Keratinocyte (primary cell): ENCODE data around the gene OR52I2. TPM values are rescaled to one million over a fixed set of nuclear protein-coding genes. Genes with fewer than 3 reads are reported as not detected.
A peak's percentile ranks its signal among the peaks of the same experiment; 100 is the strongest.

Experiments used
- DNase-seq: peaks from one replicate; pipeline ENCODE4 v3.0.0-alpha.2; 2011; ENCODE audit warnings: low read depth, missing footprints, low spot score
- FAIRE-seq: peaks from 2 replicates; lab custom pipeline; 2011; peaks lifted over from hg19 to GRCh38; lab: Jason Lieb, UNC
- H2AFZ ChIP-seq: 2 replicates; pipeline ENCODE4 v1.6.0; 2012; ENCODE audit warnings: low read length, control low read depth, inconsistent platforms; ENCODE audit not compliant: control insufficient read depth
- H3K27ac ChIP-seq: 2 replicates; pipeline ENCODE4 v1.5.1; 2011; ENCODE audit warnings: low read length; ENCODE audit not compliant: control insufficient read depth, insufficient read depth
- H3K27me3 ChIP-seq: 3 replicates; pipeline ENCODE4 v1.6.0; 2011; ENCODE audit warnings: low read length; ENCODE audit not compliant: control insufficient read depth, insufficient read depth; ENCODE audit errors: extremely low read depth
- H3K36me3 ChIP-seq, 2 experiments: 2 replicates in 1 of 2; 3 replicates in 1 of 2; pipeline ENCODE4 v1.5.1; 2011; ENCODE audit warnings: low read length in 2 of 2, mild to moderate bottlenecking in 1 of 2; ENCODE audit not compliant: control insufficient read depth in 2 of 2, insufficient read depth in 2 of 2; ENCODE audit errors: extremely low read depth in 1 of 2
- H3K4me1 ChIP-seq: 3 replicates; pipeline ENCODE4 v1.5.1; 2011; ENCODE audit warnings: low read length; ENCODE audit not compliant: control insufficient read depth, insufficient read depth; ENCODE audit errors: extremely low read depth
- H3K4me2 ChIP-seq: 3 replicates; pipeline ENCODE4 v1.6.0; 2011; ENCODE audit warnings: low read depth, low read length; ENCODE audit not compliant: control insufficient read depth, insufficient read depth; ENCODE audit errors: extremely low read depth
- H3K4me3 ChIP-seq, 3 experiments: fragments of 200-600 bp in 1 of 3; sonication (generic) in 1 of 3; 2 replicates in 2 of 3; 3 replicates in 1 of 3; pipeline ENCODE4 v1.5.1; 2011 to 2016; ENCODE audit warnings: low read length in 3 of 3, mild to moderate bottlenecking in 3 of 3, control low read depth in 2 of 3, inconsistent platforms in 1 of 3, low read depth in 1 of 3, mixed read lengths in 1 of 3, mixed run types in 1 of 3, moderate library complexity in 1 of 3; ENCODE audit not compliant: control insufficient read depth in 2 of 3, insufficient read depth in 2 of 3; ENCODE audit errors: extremely low read depth in 1 of 3
- H3K79me2 ChIP-seq: 2 replicates; pipeline ENCODE4 v1.6.0; 2012; ENCODE audit warnings: low read length; ENCODE audit not compliant: control insufficient read depth, insufficient read depth
- H3K9ac ChIP-seq: 3 replicates; pipeline ENCODE4 v1.6.0; 2011; ENCODE audit warnings: low read length; ENCODE audit not compliant: control insufficient read depth, insufficient read depth; ENCODE audit errors: extremely low read depth
- H3K9me1 ChIP-seq: 3 replicates; pipeline ENCODE4 v1.6.0; 2011; ENCODE audit warnings: low read length; ENCODE audit not compliant: control insufficient read depth, insufficient read depth; ENCODE audit errors: extremely low read depth
- H3K9me3 ChIP-seq: 2 replicates; pipeline ENCODE4 v1.5.1; 2012; ENCODE audit warnings: low read depth, low read length; ENCODE audit not compliant: control insufficient read depth
- H4K20me1 ChIP-seq: 3 replicates; pipeline ENCODE4 v1.6.0; 2011; ENCODE audit warnings: low read length; ENCODE audit not compliant: control insufficient read depth, insufficient read depth; ENCODE audit errors: extremely low read depth
- CTCF ChIP-seq, 3 experiments: IDR thresholded peaks in 1 of 3; conservative IDR thresholded peaks in 1 of 3; optimal IDR thresholded peaks in 1 of 3; 2 replicates in 2 of 3; 3 replicates in 1 of 3; pipeline versions ENCODE3 to v1.5.1; 2011; ENCODE audit warnings: low read length in 3 of 3, mild to moderate bottlenecking in 3 of 3, moderate library complexity in 2 of 3, control low read depth in 1 of 3, inconsistent platforms in 1 of 3; ENCODE audit not compliant: insufficient read depth in 2 of 3; ENCODE audit errors: extremely low read depth in 1 of 3
- EZH2 ChIP-seq: IDR thresholded peaks from one replicate; pipeline ENCODE4 v1.6.1; 2012; ENCODE audit warnings: inconsistent platforms, mild to moderate bottlenecking, low read length, moderate library complexity
- dilution Hi-C: fragments of 300-500 bp; cut with MboI; formaldehyde crosslinking; loops from one replicate; pipeline ENCODE4 v1.7.0; 2020; ENCODE audit warnings: low sequenced_read_pairs; ENCODE audit not compliant: extremely low pct_ligation_motif_present
- polyA plus RNA-seq, 5 experiments: library from polyadenylated mRNA; depleted of rRNA in 3 of 5; stranded (reverse) in 3 of 5; stranded (forward) in 1 of 5; unstranded in 1 of 5; fragments of >200 nt; gene quantifications; 1 replicate in 1 of 5; 2 replicates in 3 of 5; 3 replicates in 1 of 5; pipeline versions ENCODE4 v1.2.1 to v1.2.3, GENCODE V29; 2011 to 2012; ENCODE audit warnings: missing spikeins in 2 of 5, low read depth in 1 of 5, low replicate concordance in 1 of 5

The OR52I2 gene
- polyA plus RNA-seq, 1 donor (not counting 4 experiments of a cell fraction or from before 2014, with no cell fraction given): not detected

DNA sequence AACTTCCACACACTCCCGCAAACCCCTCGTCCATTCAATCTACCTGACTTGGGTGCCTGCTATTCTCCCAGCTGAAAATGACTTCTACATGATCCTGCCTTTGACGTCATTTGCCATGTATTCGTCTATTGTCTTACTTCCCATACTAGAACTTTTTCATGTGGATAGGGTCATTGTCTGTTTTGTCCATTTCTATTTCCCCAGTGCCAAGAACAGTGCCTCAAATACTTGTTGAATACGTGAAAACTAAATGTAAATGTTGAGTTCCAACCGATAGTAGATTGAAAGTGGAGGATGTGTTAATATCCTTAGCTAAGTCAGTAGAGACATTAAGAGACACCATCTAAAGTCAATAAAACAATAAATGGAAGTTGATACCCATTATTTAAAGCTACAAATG is 25.6 kb downstream of the OR52I2 start:
- TF ChIP-seq CTCF (optimal IDR thresholded peaks at IDR 0.05 in 1 of 3, IDR thresholded peaks at IDR 0.05 in 1 of 3, conservative IDR thresholded peaks at IDR 0.05 in 1 of 3; ENCODE audit: extremely low read depth in 1 of 3, insufficient read depth in 2 of 3, low read length in 3 of 3) (no peak), EZH2 (no peak)
- H3K9ac ChIP-seq: peak overlapping the region; percentile 82
- no peaks in the 10 kb centered on the region for H3K9me3 ChIP-seq
- H3K4me2 ChIP-seq: peak overlapping the region; percentile 87
- peak overlapping the region; percentile 72 to 74 (median 73) for H3K4me3 ChIP-seq
- H3K27me3 ChIP-seq: no peaks in the 10 kb centered on the region
- peaks cover 7% of the 10 kb centered on the region for H3K4me1 ChIP-seq
- FAIRE-seq (no peak), DNase-seq (no peak)
- no peaks in the 10 kb centered on the region for H3K9me1 ChIP-seq
- peak overlapping the region; percentile 90 for H2AFZ ChIP-seq
- H3K79me2 ChIP-seq: no peaks in the 10 kb centered on the region
- dilution Hi-C loops: no loop called here
- no peak overlapping the region for H3K27ac ChIP-seq
- no peaks in the 10 kb centered on the region for H4K20me1 ChIP-seq
- peaks cover 0 to 4% of the 10 kb centered on the region in 2 experiments for H3K36me3 ChIP-seq

DNA sequence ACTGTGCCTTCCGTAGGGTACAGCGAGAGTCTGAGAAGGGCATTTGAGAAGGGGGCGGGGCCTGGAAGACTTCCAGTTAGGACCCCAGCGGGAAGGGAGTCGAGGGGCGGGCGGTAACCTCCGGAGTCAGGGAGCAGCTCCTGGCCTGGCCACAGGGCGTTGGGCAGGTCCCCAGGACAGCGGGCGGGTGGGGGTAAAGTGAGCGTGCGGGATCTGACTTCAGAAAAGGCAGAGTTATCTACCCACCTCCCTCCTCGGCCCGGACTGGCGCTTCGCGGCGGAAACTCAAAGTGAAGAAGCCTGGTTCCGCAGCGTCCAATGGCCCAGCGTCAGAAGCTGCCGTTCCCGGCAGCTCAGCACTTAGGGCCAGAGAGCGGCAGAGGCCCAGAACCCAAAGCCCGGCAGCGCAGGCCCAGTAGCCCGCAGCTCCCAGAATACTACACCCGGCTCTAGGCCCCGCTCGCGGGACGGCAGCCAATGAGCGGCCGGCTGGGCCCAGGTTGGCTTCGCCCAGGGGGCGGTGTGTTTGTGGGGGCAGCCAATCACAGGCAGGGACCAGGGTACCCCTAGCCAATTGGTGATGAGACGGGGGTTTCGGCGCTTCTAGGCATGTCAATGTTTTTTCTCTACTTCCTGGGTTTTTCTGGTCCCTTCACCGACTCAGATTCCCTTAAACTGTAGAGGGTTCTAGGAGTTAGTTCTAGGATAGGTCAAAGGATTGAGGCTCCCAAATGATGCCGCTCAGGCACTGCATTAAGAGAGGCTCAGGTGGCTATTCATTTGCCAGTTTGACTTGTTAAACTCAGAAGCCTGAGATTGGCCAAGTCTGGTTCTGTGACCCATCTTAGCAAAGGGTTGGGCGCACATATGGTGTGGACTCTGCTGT is 26.5 kb downstream of the OR52I2 start, which contains the start of gene TRIM68:
TRIM68 (minus strand) TSS at position 451 of the 886 bp plus-strand sequence. CDS start 2,727 bp downstream, outside the sequence.
- DNase-seq: no peak
- Histone ChIP-seq H3K4me2 (peak within 1 kb of the TSS; percentile 87), H2AFZ (peak within 1 kb of the TSS; percentile 94), H3K27ac (peak within 1 kb of the TSS; percentile 75), H3K9me3 (no peaks in the 10 kb centered on the region), H3K36me3 (peaks cover 0 to 4% of the 10 kb centered on the region in 2 experiments), H4K20me1 (no peaks in the 10 kb centered on the region), H3K4me3 (peak within 1 kb of the TSS; percentile 72 to 74 (median 73)), H3K4me1 (peaks cover 7% of the 10 kb centered on the region), H3K9ac (peak within 1 kb of the TSS; percentile 82), H3K79me2 (no peaks in the 10 kb centered on the region), H3K9me1 (no peaks in the 10 kb centered on the region), H3K27me3 (no peaks in the 10 kb centered on the region)
- dilution Hi-C loops: no loop called here
- FAIRE-seq: peak; percentile 87
- no peak for TF ChIP-seq EZH2
- TF ChIP-seq CTCF (optimal IDR thresholded peaks at IDR 0.05 in 1 of 3, IDR thresholded peaks at IDR 0.05 in 1 of 3, conservative IDR thresholded peaks at IDR 0.05 in 1 of 3; ENCODE audit: extremely low read depth in 1 of 3, insufficient read depth in 2 of 3, low read length in 3 of 3): no peak
